H1 (cell line): ENCODE measurements around the gene FBN3. TPM values are rescaled to one million over a fixed set of nuclear protein-coding genes. Genes with fewer than 3 reads are reported as not detected.

Experiments used
- CTCF ChIA-PET: fragments of 300-600 bp; sonication (Branson Sonifier 250); formaldehyde crosslinking; loops from one replicate; lab custom pipeline; 2021; ENCODE audit not compliant: partially characterized antibody; lab: Charles Lee
- POLR2A ChIA-PET: fragments of 300-600 bp; sonication (Branson Sonifier 250); formaldehyde crosslinking; loops from one replicate; lab custom pipeline; 2021; ENCODE audit warnings: inconsistent platforms; ENCODE audit not compliant: partially characterized antibody; lab: Charles Lee
- DNase-seq, 2 experiments: peaks; one replicate each; pipeline versions ENCODE4 v3.0.0 to v3.0.0-alpha.2; 2010 to 2022; ENCODE audit warnings: low spot score in 2 of 2, low read depth in 1 of 2, mixed read lengths in 1 of 2
- FAIRE-seq: peaks from 2 replicates; lab custom pipeline; 2011; peaks lifted over from hg19 to GRCh38; lab: Jason Lieb, UNC
- H2AFZ ChIP-seq: 2 replicates; pipeline ENCODE4 v1.8.1; 2012; ENCODE audit warnings: low read length, inconsistent platforms
- H2AK5ac ChIP-seq: 2 replicates; pipeline ENCODE4 v1.6.1; 2013; ENCODE audit warnings: low read depth, low read length
- H2BK120ac ChIP-seq: replicated peaks from 2 replicates; pipeline ENCODE3; 2013; ENCODE audit warnings: low read depth, low read length, inconsistent platforms
- H2BK12ac ChIP-seq: 2 replicates; pipeline ENCODE4 v1.6.1; 2013; ENCODE audit warnings: low read depth, low read length
- H2BK15ac ChIP-seq: 2 replicates; pipeline ENCODE4 v1.6.1; 2013; ENCODE audit warnings: low read length
- H2BK20ac ChIP-seq: 2 replicates; pipeline ENCODE4 v1.6.1; 2013; ENCODE audit warnings: low read length
- H2BK5ac ChIP-seq: 2 replicates; pipeline ENCODE4 v1.6.1; 2013; ENCODE audit warnings: low read depth, low read length
- H3K14ac ChIP-seq: 2 replicates; pipeline ENCODE4 v1.6.1; 2013; ENCODE audit warnings: inconsistent platforms; ENCODE audit not compliant: insufficient read length
- H3K18ac ChIP-seq: 2 replicates; pipeline ENCODE4 v1.6.1; 2013; ENCODE audit warnings: low read length; ENCODE audit errors: extremely low read depth
- H3K23ac ChIP-seq: 2 replicates; pipeline ENCODE4 v1.6.1; 2013; ENCODE audit warnings: inconsistent platforms; ENCODE audit not compliant: insufficient read length
- H3K23me2 ChIP-seq: 2 replicates; pipeline ENCODE4 v1.6.1; 2013; ENCODE audit warnings: low read depth, low read length
- H3K27ac ChIP-seq: 2 replicates; pipeline ENCODE4 v1.6.1; 2011; ENCODE audit warnings: low read depth, low read length, inconsistent platforms
- H3K27me3 ChIP-seq, 4 experiments: replicated peaks in 1 of 4; 1 replicate in 1 of 4; 2 replicates in 3 of 4; pipeline versions ENCODE4 v1.6.1 to v1.8.1; 2011 to 2013; ENCODE audit warnings: low read length in 3 of 4, mild to moderate bottlenecking in 3 of 4, inconsistent platforms in 2 of 4, mixed read lengths in 2 of 4, moderate library complexity in 1 of 4; ENCODE audit not compliant: control insufficient read depth in 3 of 4, insufficient read depth in 3 of 4; ENCODE audit errors: extremely low read depth in 1 of 4
- H3K36me3 ChIP-seq, 4 experiments: 2 replicates each; pipeline versions ENCODE4 v1.6.1 to v1.8.1; 2011 to 2013; ENCODE audit warnings: mild to moderate bottlenecking in 4 of 4, low read length in 3 of 4, moderate library complexity in 2 of 4, control low read depth in 1 of 4, inconsistent platforms in 1 of 4; ENCODE audit not compliant: insufficient read depth in 4 of 4, control insufficient read depth in 2 of 4
- H3K4ac ChIP-seq: replicated peaks from 2 replicates; pipeline ENCODE3; 2013; ENCODE audit warnings: low read length, low read depth, mixed read lengths, inconsistent platforms; ENCODE audit not compliant: insufficient read length
- H3K4me1 ChIP-seq, 4 experiments: replicated peaks in 1 of 4; 1 replicate in 1 of 4; 2 replicates in 3 of 4; pipeline versions ENCODE4 v1.6.1 to v1.8.1; 2011 to 2013; ENCODE audit warnings: low read length in 3 of 4, inconsistent platforms in 2 of 4, mixed read lengths in 1 of 4; ENCODE audit not compliant: insufficient read depth in 4 of 4, control insufficient read depth in 3 of 4
- H3K4me2 ChIP-seq, 2 experiments: 2 replicates each; pipeline versions ENCODE4 v1.6.1 to v1.8.1; 2011 to 2013; ENCODE audit warnings: low read depth in 2 of 2, low read length in 2 of 2, control low read depth in 1 of 2, inconsistent platforms in 1 of 2, mild to moderate bottlenecking in 1 of 2; ENCODE audit not compliant: insufficient read depth in 1 of 2
- H3K4me3 ChIP-seq, 4 experiments: fragments of 200-600, 300-600 bp in 1 of 4; sonication (generic), shearing (Covaris generic), sonication (Bioruptor Twin) in 1 of 4; 2 replicates each; pipeline versions ENCODE4 v1.5.1 to v1.8.1; 2011 to 2016; ENCODE audit warnings: low read length in 4 of 4, low read depth in 3 of 4, control low read depth in 2 of 4, inconsistent platforms in 2 of 4, mild to moderate bottlenecking in 2 of 4, mixed read lengths in 1 of 4, moderate library complexity in 1 of 4; ENCODE audit not compliant: insufficient read depth in 2 of 4; ENCODE audit errors: extremely low read depth in 1 of 4
- H3K56ac ChIP-seq: replicated peaks from 2 replicates; pipeline ENCODE3; 2013; ENCODE audit warnings: low read depth, mild to moderate bottlenecking, mixed read lengths, low read length, inconsistent platforms; ENCODE audit not compliant: insufficient read length
- H3K79me1 ChIP-seq: 2 replicates; pipeline ENCODE4 v1.6.1; 2013; ENCODE audit warnings: low read depth, low read length, control low read depth
- H3K79me2 ChIP-seq, 2 experiments: 2 replicates each; pipeline versions ENCODE4 v1.6.1 to v1.8.1; 2012 to 2013; ENCODE audit warnings: low read length in 2 of 2, mild to moderate bottlenecking in 2 of 2, inconsistent platforms in 1 of 2; ENCODE audit not compliant: insufficient read depth in 2 of 2, control insufficient read depth in 1 of 2
- H3K9ac ChIP-seq, 4 experiments: replicated peaks in 1 of 4; 1 replicate in 1 of 4; 2 replicates in 3 of 4; pipeline versions ENCODE4 v1.6.1 to v1.8.1; 2011 to 2013; ENCODE audit warnings: low read depth in 3 of 4, low read length in 3 of 4, control low read depth in 2 of 4, mild to moderate bottlenecking in 2 of 4, moderate library complexity in 2 of 4, inconsistent platforms in 1 of 4; ENCODE audit errors: extremely low read depth in 1 of 4
- H3K9me3 ChIP-seq, 2 experiments: 2 replicates each; pipeline versions ENCODE4 v1.6.1 to v1.8.1; 2012 to 2013; ENCODE audit warnings: mild to moderate bottlenecking in 2 of 2, moderate library complexity in 2 of 2, control low read depth in 1 of 2, inconsistent platforms in 1 of 2, low read depth in 1 of 2, low read length in 1 of 2, mixed read lengths in 1 of 2; ENCODE audit not compliant: insufficient read depth in 2 of 2
- H4K20me1 ChIP-seq, 2 experiments: replicated peaks in 1 of 2; 2 replicates each; pipeline versions ENCODE3 to v1.8.1; 2011 to 2013; ENCODE audit warnings: inconsistent platforms in 2 of 2, low read length in 2 of 2, mild to moderate bottlenecking in 1 of 2; ENCODE audit not compliant: insufficient read depth in 2 of 2, control insufficient read depth in 1 of 2
- H4K5ac ChIP-seq: 2 replicates; pipeline ENCODE4 v1.6.1; 2013; ENCODE audit warnings: low read length, low read depth, mixed read lengths, inconsistent platforms; ENCODE audit not compliant: insufficient read length
- H4K8ac ChIP-seq: 2 replicates; pipeline ENCODE4 v1.8.0; 2013; ENCODE audit warnings: mild to moderate bottlenecking, moderate library complexity, low read length, inconsistent platforms; ENCODE audit not compliant: insufficient read depth; ENCODE audit errors: extremely low read depth
- H4K91ac ChIP-seq: replicated peaks from 2 replicates; pipeline ENCODE3; 2013; ENCODE audit warnings: low read length, mixed read lengths, inconsistent platforms; ENCODE audit not compliant: insufficient read length
- CEBPB ChIP-seq: IDR thresholded peaks from 2 replicates; pipeline ENCODE4 v1.6.1; 2012; ENCODE audit warnings: low read depth, low read length
- EGR1 ChIP-seq: IDR thresholded peaks from 2 replicates; pipeline ENCODE4 v1.6.1; 2011; ENCODE audit warnings: low read depth, low read length, borderline replicate concordance
- FOSL1 ChIP-seq: IDR thresholded peaks from 2 replicates; pipeline ENCODE4 v1.6.1; 2011; ENCODE audit warnings: mild to moderate bottlenecking, low read depth, low read length, moderate library complexity; ENCODE audit not compliant: insufficient read depth
- GTF2F1 ChIP-seq: IDR thresholded peaks from 2 replicates; pipeline ENCODE4 v1.6.1; 2012; ENCODE audit warnings: low read depth, low read length, improper control_type of control experiment, borderline replicate concordance
- KDM1A ChIP-seq: fragments of 200-600, 300-600 bp; sonication (generic); IDR thresholded peaks from 2 replicates; pipeline ENCODE4 v1.7.1; 2016; ENCODE audit warnings: mild to moderate bottlenecking, low read length, borderline replicate concordance
- PHF8 ChIP-seq: fragments of 200-600 bp; sonication (generic); conservative IDR thresholded peaks from 2 replicates; pipeline ENCODE4 v1.7.1; 2012; ENCODE audit warnings: low read depth, mild to moderate bottlenecking, inconsistent platforms, low read length, moderate library complexity
- RAD21 ChIP-seq, 2 experiments: IDR thresholded peaks in 1 of 2; conservative IDR thresholded peaks in 1 of 2; 2 replicates each; pipeline ENCODE4 v1.6.1; 2011; ENCODE audit warnings: low read depth in 2 of 2, low read length in 2 of 2, improper control_type of control experiment in 1 of 2, inconsistent platforms in 1 of 2, mild to moderate bottlenecking in 1 of 2, moderate library complexity in 1 of 2
- SIN3A ChIP-seq, 2 experiments: IDR thresholded peaks in 1 of 2; conservative IDR thresholded peaks in 1 of 2; 2 replicates each; pipeline ENCODE4 v1.6.1; 2011 to 2012; ENCODE audit warnings: low read length in 2 of 2, improper control_type of control experiment in 1 of 2, low read depth in 1 of 2, mild to moderate bottlenecking in 1 of 2
- SP1 ChIP-seq: IDR thresholded peaks from 2 replicates; pipeline ENCODE4 v1.6.1; 2011; ENCODE audit warnings: low read depth, low read length
- SP4 ChIP-seq: IDR thresholded peaks from 2 replicates; pipeline ENCODE4 v1.6.1; 2012; ENCODE audit warnings: low read length, inconsistent platforms
- SRF ChIP-seq: IDR thresholded peaks from 2 replicates; pipeline ENCODE4 v1.6.1; 2011; ENCODE audit warnings: mild to moderate bottlenecking, low read depth, low read length, moderate library complexity
- WGBS, 2 experiments: shearing (Covaris generic) in 1 of 2; methylation state at CpG; one replicate each; pipeline versions ENCODE4 v1.1.6 to v1.1.7; 2013 to 2015; ENCODE audit warnings: low lambda C conversion rate in 2 of 2, mixed read lengths in 2 of 2, inconsistent platforms in 1 of 2, low coverage in 1 of 2, missing lambda C conversion rate in 1 of 2; ENCODE audit not compliant: insufficient replicate concordance in 2 of 2, insufficient coverage in 1 of 2, insufficient read length in 1 of 2; ENCODE audit errors: extremely low coverage in 1 of 2, missing lambda C conversion rate in 1 of 2; 5-methylcytosine and 5-hydroxymethylcytosine counted together
- polyA plus RNA-seq, 7 experiments: library from polyadenylated mRNA; depleted of rRNA in 3 of 7; stranded (reverse) in 5 of 7; unstranded in 2 of 7; fragments of >200 nt in 5 of 7; fragments of 200-250 nt in 2 of 7; gene quantifications; 1 replicate in 5 of 7; 2 replicates in 1 of 7; 4 replicates in 1 of 7; pipeline versions ENCODE4 v1.2.1 to v1.2.3, GENCODE V29; 2011 to 2013; ENCODE audit warnings: missing spikeins in 2 of 7, mixed read lengths in 2 of 7
- total RNA-seq: library from RNA; stranded (reverse); fragmentation: NEBNext Ultra II Directional; extraction: Animal tissue kit (Norgen Biotek cat#: 25700); gene quantifications from 2 replicates; pipeline ENCODE4 v1.2.1, GENCODE V29; 2021

Gene FBN3
- total and polyA plus RNA-seq, 2 of the 8 experiments (the other 6 are each of a cell fraction or from before 2014, with no cell fraction given), result 37.1 to 38.7 TPM

- no peak overlapping the region for H3K14ac ChIP-seq
- WGBS, 2 experiments, result 9% methylated on average over 22 of the region's 50 CpGs; no CpG with 5 or more reads in 1 of the 2 experiments
- H4K20me1 ChIP-seq, result no peaks in the 10 kb centered on the region
- no peaks in the 10 kb centered on the region for H3K27me3 ChIP-seq
- H3K9me3 ChIP-seq, result no peaks in the 10 kb centered on the region
- peak overlapping the region; percentile 75 for H4K91ac ChIP-seq
- no peaks in the 10 kb centered on the region; the same call in 1 of the 2 replicates for H3K23me2 ChIP-seq
- H2BK12ac ChIP-seq, result peak overlapping the region; percentile 94; the same call in 1 of the 2 replicates
- H3K4me2 ChIP-seq, result peak overlapping the region; percentile 48 to 72
- peaks cover 6% of the 10 kb centered on the region for H3K79me1 ChIP-seq
- no peak overlapping the region; the same call in 1 of the 2 replicates for H2BK20ac ChIP-seq
- ChIA-PET CTCF (no interaction called here), POLR2A (interaction anchor here (0.6 to 2.7 kb wide), 14 partner anchors 9 to 750 kb away, joined by 3 to 13 read pairs (median 4); partner anchors contain the start of gene CERS4)
- H3K79me2 ChIP-seq, result peaks cover 0 to 19% of the 10 kb centered on the region in 2 experiments; a peak in 1 of 4 replicates
- H3K27ac ChIP-seq, result peak overlapping the region; percentile 76; the same call in 1 of the 2 replicates
- peak overlapping the region; percentile 41 for H3K18ac ChIP-seq
- H2BK120ac ChIP-seq, result no peak overlapping the region
- no peak overlapping the region for H2AFZ ChIP-seq
- peaks cover 0 to 24% (median 13%) of the 10 kb centered on the region in 4 experiments; a peak in 6 of 7 replicates for H3K4me1 ChIP-seq
- H2AK5ac ChIP-seq, result no peak overlapping the region
- peak overlapping the region; percentile 46 for H3K4ac ChIP-seq
- no peak overlapping the region for H3K56ac ChIP-seq
- H4K5ac ChIP-seq, result peak overlapping the region; percentile 92
- H3K4me3 ChIP-seq, result peak overlapping the region; percentile 58 to 78 (median 62)
- FAIRE-seq (peak; percentile 24), DNase-seq (peak; percentile 70 to 87)
- H3K9ac ChIP-seq, result peak overlapping the region in 3 of 4 experiments; percentile 35 to 75 (median 67); a peak in 5 of 7 replicates
- H4K8ac ChIP-seq, result peak overlapping the region; percentile 37; the same call in 1 of the 2 replicates
- H2BK5ac ChIP-seq, result peak overlapping the region; percentile 90
- no peak overlapping the region for H3K23ac ChIP-seq
- no peak overlapping the region for H2BK15ac ChIP-seq
- H3K36me3 ChIP-seq, result no peaks in the 10 kb centered on the region; a peak in 1 of 8 replicates
- no peak for TF ChIP-seq EGR1
- TF ChIP-seq SP1, result peak; percentile 73
- no peak for TF ChIP-seq RAD21 (IDR thresholded peaks at IDR 0.05 in 1 of 2, conservative IDR thresholded peaks at IDR 0.05 in 1 of 2; ENCODE audit: low read depth in 2 of 2, low read length in 2 of 2)
- TF ChIP-seq SRF, result no peak
- no peak for TF ChIP-seq FOSL1
- peak in 1 of 2 experiments; percentile 6; a peak in 2 of 4 replicates for TF ChIP-seq SIN3A (conservative IDR thresholded peaks at IDR 0.05 in 1 of 2, IDR thresholded peaks at IDR 0.05 in 1 of 2; ENCODE audit: low read depth in 1 of 2, low read length in 2 of 2)
- peak; percentile 99 for TF ChIP-seq KDM1A
- no peak for TF ChIP-seq SP4
- TF ChIP-seq CEBPB, result no peak
- TF ChIP-seq PHF8, result peak; percentile 56; the same call in 1 of the 2 replicates
- TF ChIP-seq GTF2F1, result no peak
These were observed 757 bp downstream of the FBN3 start for GRCh38 chr19:8148410-8149260.
